Astrocyte (in vitro differentiated cells and primary cell): ENCODE data around the gene ABCB1.

Experiments
- EZH2 ChIP-seq: IDR thresholded peaks from 2 replicates; pipeline ENCODE4 v1.6.1; 2012; ENCODE audit warnings: mild to moderate bottlenecking, low read length, inconsistent platforms; ENCODE audit not compliant: insufficient read depth
- TF ChIP-seq, protein P1 (sequence below): IDR thresholded peaks from 2 replicates; pipeline ENCODE4 v1.5.1; 2011; ENCODE audit warnings: low read depth, mild to moderate bottlenecking, inconsistent platforms, low read length, moderate library complexity; ENCODE audit not compliant: insufficient read depth

DNA sequence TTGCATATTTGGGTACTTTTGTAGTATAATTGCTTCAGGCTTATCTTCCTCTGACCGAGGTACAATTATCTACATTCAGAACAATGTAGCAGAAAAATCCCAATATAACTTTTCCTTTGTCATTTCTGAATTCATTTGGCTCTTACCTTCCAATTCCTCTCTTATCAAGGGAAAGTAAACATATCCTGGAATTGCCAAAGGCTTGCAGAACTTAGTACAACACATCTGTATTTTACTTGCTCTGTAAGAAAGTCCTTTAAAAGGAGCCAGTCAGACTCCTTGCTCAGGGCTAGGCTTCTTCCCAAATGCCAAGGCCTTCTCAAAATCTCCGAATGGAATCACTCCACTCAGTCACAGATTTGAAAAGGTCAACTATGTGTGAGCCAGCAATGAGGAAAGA lies 81.9 kb downstream of the ABCB1 start:
- TF ChIP-seq, protein P1, sequence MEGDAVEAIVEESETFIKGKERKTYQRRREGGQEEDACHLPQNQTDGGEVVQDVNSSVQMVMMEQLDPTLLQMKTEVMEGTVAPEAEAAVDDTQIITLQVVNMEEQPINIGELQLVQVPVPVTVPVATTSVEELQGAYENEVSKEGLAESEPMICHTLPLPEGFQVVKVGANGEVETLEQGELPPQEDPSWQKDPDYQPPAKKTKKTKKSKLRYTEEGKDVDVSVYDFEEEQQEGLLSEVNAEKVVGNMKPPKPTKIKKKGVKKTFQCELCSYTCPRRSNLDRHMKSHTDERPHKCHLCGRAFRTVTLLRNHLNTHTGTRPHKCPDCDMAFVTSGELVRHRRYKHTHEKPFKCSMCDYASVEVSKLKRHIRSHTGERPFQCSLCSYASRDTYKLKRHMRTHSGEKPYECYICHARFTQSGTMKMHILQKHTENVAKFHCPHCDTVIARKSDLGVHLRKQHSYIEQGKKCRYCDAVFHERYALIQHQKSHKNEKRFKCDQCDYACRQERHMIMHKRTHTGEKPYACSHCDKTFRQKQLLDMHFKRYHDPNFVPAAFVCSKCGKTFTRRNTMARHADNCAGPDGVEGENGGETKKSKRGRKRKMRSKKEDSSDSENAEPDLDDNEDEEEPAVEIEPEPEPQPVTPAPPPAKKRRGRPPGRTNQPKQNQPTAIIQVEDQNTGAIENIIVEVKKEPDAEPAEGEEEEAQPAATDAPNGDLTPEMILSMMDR, result no peak
- TF ChIP-seq EZH2, result no peak
